ENCODE results near the gene MOGAT3. TPM values are rescaled to one million over a fixed set of nuclear protein-coding genes. Genes with fewer than 3 reads are reported as not detected.
A peak's percentile ranks its signal among the peaks of the same experiment; 100 is the strongest.

Gene MOGAT3
- total and polyA plus RNA-seq, 2 experiments from 2014 or later = 6.3 to 14.0 TPM

- Histone ChIP-seq H2AFZ (no peak overlapping the region), H3K27ac (no peak overlapping the region), H3K79me2 (no peaks in the 10 kb centered on the region), H3K27me3 (peaks cover 77% of the 10 kb centered on the region), H4K20me1 (ENCODE audit: insufficient read depth, poor library complexity, severe bottlenecking) (no peaks in the 10 kb centered on the region), H3K36me3 (replicated peaks; ENCODE audit: insufficient read depth, low read depth) (no peaks in the 10 kb centered on the region), H3K4me3 (no peak overlapping the region), H3K9me3 (ENCODE audit: low read depth) (no peaks in the 10 kb centered on the region), H3K4me1 (ENCODE audit: insufficient read depth) (peaks cover 5% of the 10 kb centered on the region), H3K4me2 (peak overlapping the region; percentile 72), H3K9me2 (replicated peaks; ENCODE audit: insufficient read depth) (no peaks in the 10 kb centered on the region)
- no peak for DNase-seq (ENCODE audit: low spot score)
- TF ChIP-seq CTCF (IDR thresholded peaks at IDR 0.05; ENCODE audit: poor library complexity) = no peak
- TF ChIP-seq EZH2 (IDR thresholded peaks at IDR 0.05; ENCODE audit: borderline replicate concordance) = no peak
- TF ChIP-seq EZH2phosphoT487 (IDR thresholded peaks at IDR 0.05; ENCODE audit: low read depth, severe bottlenecking, unreplicated experiment) = peak; percentile 32
- WGBS (ENCODE audit: low lambda C conversion rate, missing lambda C conversion rate) = 1% methylated on average over 19 of the region's 20 CpGs
Observed at GRCh38 chr7:101179117-101179516, 21.7 kb downstream of the MOGAT3 start.

- Histone ChIP-seq H3K27me3 (peaks cover 92% of the 10 kb centered on the region), H3K9me3 (ENCODE audit: low read depth) (no peaks in the 10 kb centered on the region), H3K4me3 (no peak overlapping the region), H3K36me3 (replicated peaks; ENCODE audit: insufficient read depth, low read depth) (no peaks in the 10 kb centered on the region), H4K20me1 (ENCODE audit: insufficient read depth, poor library complexity, severe bottlenecking) (no peaks in the 10 kb centered on the region), H2AFZ (no peak overlapping the region), H3K9me2 (replicated peaks; ENCODE audit: insufficient read depth) (no peaks in the 10 kb centered on the region), H3K4me2 (no peak overlapping the region), H3K79me2 (no peaks in the 10 kb centered on the region), H3K4me1 (ENCODE audit: insufficient read depth) (peaks cover 15% of the 10 kb centered on the region), H3K27ac (no peak overlapping the region)
- TF ChIP-seq EZH2 (IDR thresholded peaks at IDR 0.05; ENCODE audit: borderline replicate concordance) (no peak), EZH2phosphoT487 (IDR thresholded peaks at IDR 0.05; ENCODE audit: low read depth, severe bottlenecking, unreplicated experiment) (no peak), CTCF (IDR thresholded peaks at IDR 0.05; ENCODE audit: poor library complexity) (no peak)
- WGBS (ENCODE audit: low lambda C conversion rate, missing lambda C conversion rate) = 76% methylated on average over 2 of the region's 2 CpGs
- DNase-seq (ENCODE audit: low spot score) = no peak
Observed at GRCh38 chr7:101177644-101178043, 23.2 kb downstream of the MOGAT3 start.

GRCh38 chr7:101175664-101176063 lies 25.2 kb downstream of the MOGAT3 start:
- Histone ChIP-seq H3K27ac (no peak overlapping the region), H3K9me2 (replicated peaks; ENCODE audit: insufficient read depth) (no peaks in the 10 kb centered on the region), H3K36me3 (replicated peaks; ENCODE audit: insufficient read depth, low read depth) (no peaks in the 10 kb centered on the region), H2AFZ (no peak overlapping the region), H3K4me2 (no peak overlapping the region), H3K4me3 (no peak overlapping the region), H3K27me3 (peaks cover 97% of the 10 kb centered on the region), H3K79me2 (no peaks in the 10 kb centered on the region), H3K9me3 (ENCODE audit: low read depth) (no peaks in the 10 kb centered on the region), H4K20me1 (ENCODE audit: insufficient read depth, poor library complexity, severe bottlenecking) (no peaks in the 10 kb centered on the region), H3K4me1 (ENCODE audit: insufficient read depth) (peaks cover 21% of the 10 kb centered on the region)
- no peak for DNase-seq (ENCODE audit: low spot score)
- WGBS (ENCODE audit: low lambda C conversion rate, missing lambda C conversion rate) = 43% methylated on average over 3 of the region's 3 CpGs
- TF ChIP-seq EZH2 (IDR thresholded peaks at IDR 0.05; ENCODE audit: borderline replicate concordance) = no peak
- no peak for TF ChIP-seq CTCF (IDR thresholded peaks at IDR 0.05; ENCODE audit: poor library complexity)
- no peak for TF ChIP-seq EZH2phosphoT487 (IDR thresholded peaks at IDR 0.05; ENCODE audit: low read depth, severe bottlenecking, unreplicated experiment)
